Stimulated activated CD8-positive, alpha-beta memory T cell treated with anti-CD3 and anti-CD28 coated beads, Interleukin-2, amount 100 ng/mL, for 1 hour (primary cell): ENCODE measurements around the gene TBC1D17.
A peak's percentile ranks its signal among the peaks of the same experiment; 100 is the strongest.

Experiments
- DNase-seq, 2 donors: peaks; one replicate each; pipeline ENCODE4 v3.0.0-alpha.2; 2020; ENCODE audit warnings: low read depth in 2 of 2

The TBC1D17 gene

DNA sequence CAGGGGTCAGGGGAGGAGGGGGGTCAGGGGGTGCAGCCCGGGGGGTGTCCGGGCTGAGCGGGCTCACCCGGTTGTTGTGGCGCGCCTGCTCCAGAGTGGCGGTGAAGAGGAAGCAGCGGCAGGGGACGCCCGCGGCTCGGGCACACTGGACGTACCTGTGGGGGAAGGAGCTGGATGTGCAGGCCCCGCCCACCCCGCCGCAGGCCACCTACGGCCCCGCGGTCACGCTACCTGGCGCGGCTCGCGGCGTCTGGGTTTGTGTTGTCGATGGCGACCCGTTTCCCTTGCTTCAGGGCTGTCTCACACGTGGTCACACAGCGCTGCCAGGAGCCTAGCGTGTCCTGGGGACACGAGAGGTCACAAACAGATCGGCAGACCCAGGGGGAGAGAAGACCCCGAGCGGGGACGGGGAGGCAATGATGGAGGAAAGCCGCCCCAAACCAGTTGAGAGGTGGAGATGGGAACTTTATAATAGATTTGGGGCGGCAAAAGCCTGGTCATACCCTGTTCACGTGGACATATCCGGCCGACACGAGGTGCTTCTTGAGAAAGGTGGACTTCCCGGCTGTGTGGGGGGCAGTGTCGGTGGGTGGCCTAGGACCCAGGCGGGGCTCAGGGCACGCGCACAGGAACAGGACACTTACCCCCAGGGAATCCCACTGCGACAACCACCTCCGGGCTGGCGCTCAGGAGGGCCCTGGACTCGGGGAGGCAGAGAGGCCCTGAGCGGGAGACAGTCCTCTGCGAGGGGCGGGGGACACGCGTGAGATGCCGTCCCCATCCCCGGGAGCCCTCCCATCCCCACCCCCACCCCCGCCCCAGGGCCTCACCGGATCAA lies 15.7 kb upstream of the TBC1D17 start:
- DNase-seq: no peak

DNA sequence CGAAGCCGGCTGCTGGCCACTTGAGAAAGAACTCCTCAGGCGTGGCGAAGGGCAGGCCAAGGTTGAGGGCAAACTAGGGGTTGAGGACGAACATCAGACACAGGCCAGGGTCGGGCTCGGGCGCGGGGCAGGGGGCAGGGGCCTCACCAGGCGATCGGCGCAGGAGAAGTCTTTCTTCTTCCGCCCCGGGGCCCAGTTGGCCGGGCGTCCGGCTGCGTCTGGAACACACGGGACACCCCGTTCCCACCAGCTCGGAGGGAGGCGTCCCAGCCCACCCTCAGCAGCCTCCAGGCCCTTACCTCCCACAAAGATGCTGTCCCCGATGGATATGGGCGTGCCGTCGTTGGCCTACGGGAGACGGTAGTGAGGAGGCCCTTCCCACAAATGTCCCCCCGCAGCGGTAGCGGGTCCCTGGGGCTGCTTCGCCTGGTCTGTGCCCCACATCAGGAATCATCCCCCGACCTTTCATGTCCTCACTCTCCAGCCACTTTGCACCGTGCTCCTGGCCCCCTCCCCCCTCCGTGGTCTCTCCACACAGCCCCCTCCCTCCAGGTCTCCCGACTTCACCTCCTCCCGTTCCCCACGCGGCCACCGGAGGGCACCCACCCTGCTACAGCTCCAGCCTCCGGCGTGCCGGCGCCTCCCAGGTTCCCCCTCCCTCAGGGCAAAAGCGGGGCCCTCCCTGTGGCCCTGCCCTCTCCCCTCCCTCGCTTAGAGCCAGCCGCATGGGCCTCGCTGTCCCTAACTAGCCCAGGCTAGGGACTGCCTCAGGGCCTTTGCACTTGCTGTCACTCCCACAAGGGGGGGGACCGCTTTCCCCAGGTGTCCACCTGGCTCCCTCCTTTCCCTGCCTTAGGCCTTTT lies 14.9 kb upstream of the TBC1D17 start:
- DNase-seq: no peak

DNA sequence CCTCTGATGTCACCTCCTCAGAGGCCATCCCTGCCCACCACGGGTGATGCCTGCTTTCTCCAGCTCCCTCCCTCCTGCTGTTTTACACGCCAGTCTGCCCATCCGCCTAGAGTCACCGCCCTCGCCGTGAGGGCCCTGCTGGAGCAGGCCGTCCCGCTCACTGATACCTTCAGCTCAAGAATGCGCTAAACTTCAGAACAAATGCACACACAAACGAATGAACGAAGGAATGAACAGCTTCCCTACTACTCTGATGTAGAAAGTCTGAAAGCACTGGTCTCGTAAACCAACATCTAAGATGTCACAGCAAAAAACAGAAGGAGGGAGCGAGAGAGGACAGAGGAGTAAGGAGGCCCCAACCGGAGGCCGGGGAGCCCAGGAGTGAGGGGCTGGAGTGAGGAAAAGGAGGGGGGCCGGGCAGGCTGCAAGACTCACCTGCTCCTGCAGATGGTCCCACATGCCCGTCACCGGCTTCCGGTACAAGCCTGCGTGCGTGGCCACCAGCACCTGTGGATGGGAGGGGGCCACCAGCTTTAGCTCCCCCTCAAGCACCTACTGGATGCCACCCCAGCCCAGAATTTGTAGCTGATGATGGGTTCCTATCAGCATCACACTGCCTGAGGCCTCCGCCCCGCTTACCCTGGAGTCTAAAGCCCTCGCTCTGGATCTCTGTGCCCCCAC lies 14.1 kb upstream of the TBC1D17 start:
- no peak for DNase-seq

DNA sequence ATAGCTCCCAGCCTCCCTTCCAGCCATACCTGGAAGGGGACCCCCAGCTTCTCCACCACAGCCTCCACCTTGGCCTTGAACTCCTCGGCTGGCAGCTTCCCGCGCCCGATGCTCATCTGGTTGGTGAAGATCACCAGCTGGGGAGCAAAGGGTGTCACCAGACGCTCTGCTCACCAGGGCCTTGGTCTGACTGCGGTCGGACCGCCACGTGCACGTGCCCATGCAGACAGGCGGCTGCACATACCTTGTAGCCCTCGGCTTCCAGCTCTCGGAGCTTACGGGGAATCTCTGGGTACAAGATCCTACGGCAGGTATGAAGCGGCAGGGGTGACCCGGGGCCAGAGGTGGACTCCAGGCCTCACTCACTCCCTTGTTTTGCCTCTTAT lies 13.6 kb upstream of the TBC1D17 start:
- DNase-seq: no peak

DNA sequence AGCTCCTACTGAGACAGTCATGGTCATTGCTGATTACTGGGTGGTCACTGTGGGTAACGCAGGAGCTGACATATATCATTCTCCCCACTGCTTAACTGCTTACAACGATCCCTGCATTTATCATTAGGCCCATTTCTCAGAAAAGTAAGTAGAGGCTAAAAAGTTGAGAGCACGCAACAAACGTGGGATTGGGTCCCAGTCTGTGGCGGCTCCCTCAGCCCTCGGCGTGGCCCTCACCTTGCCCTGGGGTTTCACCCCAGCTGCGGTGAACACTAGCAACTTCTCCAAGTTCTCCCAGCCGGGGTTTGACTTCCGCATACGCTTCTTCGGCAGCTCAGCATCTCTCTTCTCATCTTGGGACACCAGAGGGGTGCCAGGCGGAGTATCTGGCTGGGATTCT lies 12.6 kb upstream of the TBC1D17 start:
- DNase-seq: no peak

DNA sequence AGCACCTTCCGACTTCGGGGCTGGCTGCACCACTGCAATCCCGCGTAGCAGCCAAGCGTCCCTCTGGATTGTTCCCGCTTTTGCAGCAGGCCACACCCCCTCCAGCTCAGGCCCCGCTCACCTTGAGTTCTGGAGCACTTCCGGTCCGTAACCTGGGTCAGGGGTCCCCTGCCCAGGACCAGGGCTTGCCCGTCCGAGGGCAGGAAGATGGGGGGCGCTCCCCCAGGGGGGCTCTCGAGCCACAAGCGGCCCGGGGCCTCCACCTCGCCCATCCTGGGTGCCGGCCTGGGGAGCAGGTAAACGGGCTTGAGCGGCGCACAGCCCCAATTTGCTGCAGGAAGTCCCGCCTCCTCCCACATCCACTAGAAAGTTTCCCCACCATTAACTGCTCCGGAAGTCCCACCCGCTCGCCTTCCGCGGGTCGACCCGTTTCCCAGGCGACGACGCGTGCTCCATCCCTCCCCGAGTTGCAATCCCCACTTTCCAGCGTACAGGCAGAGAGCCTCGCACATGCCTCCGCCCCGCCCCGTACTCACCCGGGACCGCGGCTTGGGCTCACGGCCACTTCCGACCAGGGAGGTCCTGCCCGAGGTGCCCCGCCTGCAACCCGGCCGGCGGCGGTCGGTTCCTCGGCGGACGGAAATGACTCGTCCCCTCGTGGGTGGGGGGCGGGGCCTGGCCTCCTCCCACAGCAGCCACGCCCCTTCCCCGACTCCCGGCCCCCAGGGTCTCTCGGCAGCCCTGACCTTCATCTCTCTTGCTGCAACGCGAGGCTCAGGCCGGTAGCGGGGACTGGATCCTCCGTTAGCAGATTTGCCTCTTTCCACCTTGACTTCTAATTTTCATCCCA lies 10.3 kb upstream of the TBC1D17 start, which contains the start of gene PNKP:
PNKP (minus strand) TSS at position 644 of the 850 bp plus-strand sequence; CDS start at position 272, 372 bp downstream.
- DNase-seq: peak; percentile 69 to 85

DNA sequence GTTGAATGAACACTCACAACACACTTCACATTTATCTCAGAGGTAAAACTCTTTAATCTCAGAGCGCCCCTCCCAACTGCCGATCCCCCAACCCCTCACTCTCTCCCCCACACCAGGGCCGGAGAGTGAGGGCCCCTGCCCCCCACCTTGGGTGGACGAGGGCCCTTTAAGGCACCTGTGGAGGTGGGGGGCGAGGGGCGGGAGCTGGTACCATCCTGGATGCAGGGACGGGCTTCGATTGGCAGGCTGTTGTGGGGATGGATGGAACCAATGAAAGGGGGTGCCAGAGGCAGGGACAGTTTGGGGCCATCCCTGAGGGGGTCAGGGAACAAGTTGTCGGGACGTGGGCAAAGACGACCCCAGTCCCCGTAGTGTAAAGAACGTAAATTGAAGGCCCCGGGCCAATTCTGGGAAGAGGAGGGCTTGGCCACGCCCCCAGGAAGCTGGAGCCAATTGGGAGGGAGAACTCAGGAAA lies 8.5 kb upstream of the TBC1D17 start:
- no peak for DNase-seq

DNA sequence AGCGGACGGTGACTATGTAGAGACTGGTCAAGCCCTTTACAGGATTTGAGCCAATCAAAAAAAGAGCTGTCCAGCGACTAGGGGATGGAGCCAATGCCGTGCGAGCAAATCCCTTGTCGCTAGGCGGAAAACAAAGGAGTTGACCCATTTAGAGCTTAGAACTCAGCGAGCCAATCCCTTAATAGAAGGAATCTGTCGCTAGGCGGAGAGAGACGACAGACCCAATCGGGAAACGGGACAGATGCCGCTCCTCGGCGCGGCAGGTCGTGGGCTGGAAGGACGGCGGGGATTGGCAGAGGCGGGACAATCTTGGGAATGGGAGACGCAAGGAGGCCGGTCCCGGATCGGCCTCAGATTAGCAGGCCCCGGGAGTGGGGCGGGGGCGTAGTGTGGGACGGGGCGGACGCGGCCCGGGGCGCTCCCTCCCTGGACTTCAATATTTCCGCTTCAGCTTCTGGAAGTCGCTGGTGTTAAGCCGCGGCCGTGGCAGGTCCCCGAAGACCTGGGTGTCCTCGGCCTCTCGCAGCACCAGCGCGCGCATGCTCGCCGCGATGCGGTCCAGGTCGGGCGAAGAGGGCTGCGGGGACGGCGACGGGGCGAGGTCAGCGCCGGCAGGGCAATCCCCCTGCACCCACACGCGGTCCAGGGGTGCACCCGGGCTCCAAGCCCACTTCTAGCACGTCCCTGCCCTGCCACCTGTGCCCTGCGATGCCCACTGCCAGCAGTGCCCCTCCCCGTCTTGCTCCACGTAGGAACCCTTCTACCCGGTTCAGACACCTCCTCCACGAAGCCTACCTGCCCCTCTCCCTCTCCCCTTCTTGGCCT lies 7.8 kb upstream of the TBC1D17 start:
- DNase-seq: peak; percentile 75 to 77

DNA sequence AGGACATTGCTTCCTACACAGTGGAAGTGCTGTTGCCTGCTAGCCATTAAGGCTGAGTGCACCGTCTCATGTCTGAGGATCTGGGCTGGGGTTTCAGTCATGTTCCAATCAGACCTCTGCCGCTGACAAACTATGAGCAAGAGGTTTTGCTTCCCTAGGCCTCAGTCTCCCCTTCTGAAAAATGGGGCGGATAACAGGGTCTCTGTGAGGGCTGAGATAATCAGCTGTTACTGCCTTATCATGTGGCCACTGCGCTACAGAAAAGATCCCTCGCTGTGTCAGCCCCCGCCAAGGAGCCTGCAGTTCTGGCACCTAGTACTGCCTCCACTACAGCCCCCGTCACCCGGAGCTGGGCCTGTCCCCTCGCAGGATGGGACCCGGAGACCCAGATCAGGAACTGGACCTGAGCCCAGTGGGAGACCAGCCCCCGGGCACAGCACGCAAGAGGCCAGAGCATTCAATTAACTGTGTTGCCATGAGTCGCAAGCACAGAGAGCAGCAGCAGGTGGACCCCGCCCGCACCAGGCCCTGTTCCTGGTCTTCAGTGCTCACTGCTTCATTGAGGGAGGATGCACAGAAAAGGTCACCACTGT lies 7.1 kb upstream of the TBC1D17 start:
- no peak for DNase-seq

DNA sequence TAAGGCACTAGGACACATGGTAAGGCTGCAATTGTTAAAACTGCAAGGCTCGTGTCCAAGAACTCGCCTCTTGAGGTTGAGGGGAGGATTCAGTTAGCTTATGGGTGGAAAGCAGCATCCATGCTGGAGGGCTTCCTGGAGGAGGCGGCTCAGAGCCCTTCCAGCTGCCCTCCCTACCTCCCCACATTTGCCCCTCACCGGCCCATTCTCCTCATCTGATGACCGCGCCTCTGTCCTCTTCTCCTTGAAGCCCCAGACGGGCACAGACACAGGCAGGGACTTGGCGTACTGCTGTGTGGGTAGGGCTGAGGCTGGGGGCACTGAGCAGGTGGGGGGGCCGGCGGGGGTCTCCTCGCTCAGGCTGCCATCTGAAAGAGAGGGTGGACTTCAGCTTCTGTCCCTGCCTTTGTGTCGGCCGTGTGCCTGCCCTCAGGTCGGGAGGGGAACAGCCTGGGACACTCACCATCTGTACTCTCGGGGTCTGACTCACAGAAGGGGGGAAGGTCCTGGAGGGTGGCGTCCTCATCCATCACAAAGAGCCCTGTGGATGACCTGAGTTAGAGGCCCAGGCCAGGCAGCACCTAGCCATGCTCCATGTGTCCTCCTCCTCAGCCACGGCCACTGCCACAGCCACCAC lies 6.0 kb upstream of the TBC1D17 start:
- no peak for DNase-seq

DNA sequence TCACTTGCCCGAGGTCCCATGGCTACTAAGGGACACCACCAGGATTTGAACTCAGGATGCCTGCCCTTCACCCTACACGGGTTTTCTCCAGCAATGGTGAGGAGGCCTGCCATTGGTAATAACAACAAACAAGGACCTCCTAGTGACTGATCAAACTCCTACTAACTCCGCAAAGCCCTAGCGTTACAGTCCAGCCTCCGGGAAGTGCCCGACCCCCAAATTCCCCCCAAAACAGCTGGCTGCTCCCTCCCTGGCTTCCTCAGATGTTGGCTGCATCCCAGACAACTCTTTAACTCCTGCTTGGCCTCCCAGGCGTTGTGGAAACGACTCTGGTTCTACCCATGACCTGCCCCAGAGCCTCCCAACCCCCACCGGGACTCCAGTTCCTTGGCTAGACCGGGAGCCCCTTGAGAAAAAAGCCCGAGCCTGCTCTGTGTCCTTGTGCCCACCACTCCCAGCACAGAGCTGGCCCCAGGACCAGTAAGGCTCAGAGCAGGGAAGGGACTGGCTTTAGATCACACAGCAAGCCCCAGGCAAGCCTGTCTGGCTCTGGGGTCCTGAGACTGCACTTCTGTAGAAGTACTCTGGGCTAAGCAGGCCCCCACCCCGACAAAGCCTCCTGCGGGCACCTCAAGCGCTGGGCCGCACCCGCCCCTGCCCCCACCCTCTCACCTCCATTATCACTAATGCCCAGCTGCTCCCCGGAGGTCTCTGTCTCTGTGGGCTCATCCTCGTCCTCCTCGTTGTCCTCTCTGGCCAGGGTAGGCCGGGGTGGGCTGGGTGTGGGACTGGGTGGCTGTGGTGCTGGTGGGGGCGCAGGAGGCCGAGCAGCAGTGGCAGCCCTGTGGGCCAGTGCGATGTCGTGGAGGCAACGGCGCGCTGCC lies 5.0 kb upstream of the TBC1D17 start:
- DNase-seq: no peak

DNA sequence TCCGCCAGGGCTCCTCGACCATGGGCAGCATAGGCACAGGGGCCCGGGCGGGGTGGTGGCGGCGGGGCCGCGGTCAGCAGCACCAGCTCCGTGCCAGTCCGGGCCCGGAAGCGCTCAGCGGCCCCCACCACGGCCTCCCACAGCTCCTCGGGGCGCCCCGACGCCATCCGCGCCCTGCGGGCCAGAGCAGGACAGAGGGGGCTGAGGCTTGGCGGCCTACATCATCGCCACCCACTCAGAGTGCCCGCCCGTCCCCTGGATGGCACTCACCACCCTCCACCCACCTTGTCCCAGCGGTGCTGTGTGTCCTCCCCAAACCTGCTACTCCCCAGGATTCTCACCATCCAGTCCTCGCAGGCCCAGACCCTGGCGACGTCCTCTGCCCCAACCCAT lies 4.4 kb upstream of the TBC1D17 start:
- DNase-seq: no peak

DNA sequence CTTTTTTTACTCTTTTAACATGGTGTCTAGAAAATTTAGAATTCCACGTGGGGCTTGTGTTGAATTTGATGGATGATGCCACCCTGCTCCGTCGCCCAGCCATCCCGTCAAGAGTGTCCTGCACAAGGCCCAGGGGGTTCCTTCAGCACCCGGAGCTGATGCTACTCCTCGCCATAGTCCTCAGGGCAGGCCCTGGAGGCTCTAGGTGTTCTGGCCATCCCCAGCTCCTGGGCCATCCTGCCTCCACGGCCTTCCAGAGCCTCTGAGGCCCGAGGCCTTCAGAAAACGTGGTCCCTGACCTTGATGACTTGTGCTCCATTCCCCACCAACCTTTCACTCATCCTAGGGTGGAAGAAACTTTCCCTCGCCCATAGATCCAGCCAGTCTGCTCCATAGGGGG lies 3.7 kb upstream of the TBC1D17 start:
- DNase-seq: no peak

DNA sequence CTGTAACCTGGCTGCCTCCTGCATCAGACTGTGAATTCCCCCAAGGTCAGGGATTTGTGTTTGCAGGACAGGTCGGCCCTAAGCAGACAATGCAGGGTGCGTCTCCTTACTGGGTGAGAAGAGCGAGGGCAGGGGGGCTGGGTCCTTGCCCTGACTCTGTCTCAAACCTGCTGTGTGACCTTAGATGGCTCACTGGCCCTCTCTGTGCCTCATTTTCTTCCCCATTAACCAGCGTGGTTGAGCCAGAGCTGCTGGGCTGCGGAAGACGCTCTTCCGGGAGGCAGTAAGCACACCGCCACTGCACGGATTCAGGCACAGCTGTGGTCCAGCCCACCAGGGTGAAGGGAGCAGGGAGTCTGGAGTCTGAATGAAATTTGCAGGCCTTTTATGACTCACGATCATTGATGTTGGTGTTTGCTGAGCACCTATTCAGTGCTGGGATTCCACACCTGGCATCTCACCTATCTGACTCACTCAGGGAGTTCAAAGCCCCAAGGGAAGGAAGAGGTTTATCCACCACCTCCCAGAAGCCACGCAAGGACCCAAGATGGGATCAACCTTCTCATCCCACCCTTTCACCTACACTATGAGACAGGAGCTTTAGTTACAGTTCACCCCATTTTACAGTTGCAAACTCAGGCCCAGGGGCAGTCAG lies 2.9 kb upstream of the TBC1D17 start:
- DNase-seq: no peak

DNA sequence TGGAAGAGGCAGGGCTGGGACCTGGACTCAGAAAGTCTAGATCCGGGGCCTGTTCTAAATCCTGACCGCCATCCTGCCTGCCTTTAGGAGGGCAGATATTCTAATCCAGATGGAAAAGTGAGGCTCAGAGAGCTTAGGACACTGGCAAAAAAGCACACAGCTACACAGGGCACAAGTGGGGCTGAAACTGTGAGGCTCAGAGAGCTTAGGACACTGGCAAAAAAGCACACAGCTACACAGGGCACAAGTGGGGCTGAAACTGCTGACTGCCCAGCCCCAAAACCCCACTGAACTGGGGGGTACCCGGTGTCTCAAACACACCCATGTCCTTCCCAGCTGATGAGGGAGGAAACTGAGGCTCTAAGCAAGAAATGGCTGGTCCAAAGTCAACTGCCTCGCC lies 2.3 kb upstream of the TBC1D17 start:
- DNase-seq: no peak

DNA sequence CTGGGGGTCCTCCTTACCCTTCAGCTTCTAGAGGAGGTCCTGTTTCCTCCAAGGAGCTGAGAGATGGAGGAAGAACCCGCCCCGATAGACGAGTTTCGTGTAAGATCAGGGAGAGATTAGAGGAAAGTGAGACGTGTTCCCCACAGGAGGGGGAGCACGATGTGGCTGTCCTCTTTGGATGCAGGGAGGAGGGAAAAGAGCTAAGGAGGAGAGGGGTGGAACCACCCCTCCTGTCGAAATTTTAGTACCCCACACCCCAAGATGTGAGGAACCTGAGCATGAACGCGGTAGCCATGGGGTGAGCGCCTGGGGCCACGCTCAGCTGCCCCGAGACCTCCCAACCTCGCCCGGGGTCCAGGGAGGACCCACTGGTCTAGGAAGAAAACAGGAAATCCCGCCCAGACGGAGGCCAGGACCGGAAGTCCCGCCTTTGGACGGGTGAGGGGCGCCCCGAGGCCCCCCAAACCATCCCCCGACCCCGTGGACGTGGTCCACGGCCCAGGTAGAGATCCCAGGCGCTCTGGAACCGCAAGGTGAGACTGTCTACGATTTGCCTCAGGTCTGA lies 1.6 kb upstream of the TBC1D17 start:
- DNase-seq: no peak

DNA sequence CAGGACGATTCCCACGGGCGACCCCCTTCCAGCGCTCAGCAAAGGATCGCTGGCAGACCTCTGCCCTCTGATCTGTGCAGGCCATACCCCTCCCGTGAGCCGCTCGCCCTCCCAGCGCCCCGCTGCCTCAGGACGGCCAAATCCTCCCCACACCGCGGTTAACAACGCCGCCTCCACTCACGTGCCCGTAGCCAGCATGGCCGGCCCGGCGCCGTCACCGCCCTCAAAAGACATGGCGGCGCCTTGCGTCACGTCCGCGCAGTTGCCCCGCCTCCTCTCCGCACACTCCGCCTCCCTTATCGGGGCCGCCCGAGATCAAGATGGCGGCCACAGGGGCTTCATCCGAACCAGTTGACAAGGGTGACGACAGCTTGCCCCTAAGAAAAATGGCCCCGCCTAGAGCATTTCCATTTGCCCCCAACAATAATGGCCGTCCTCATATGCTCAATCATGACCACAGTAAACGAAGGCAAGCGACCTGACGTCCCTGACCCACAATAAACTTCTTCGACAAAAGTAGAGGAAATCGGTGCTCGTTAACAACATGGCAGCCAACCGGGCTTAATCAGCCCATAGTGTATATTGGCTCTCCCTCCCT lies 981 bp upstream of the TBC1D17 start:
- peak; percentile 95 to 96 for DNase-seq
